Measurements from ENCODE around the gene GALM. TPM values are rescaled to one million over a fixed set of nuclear protein-coding genes. Genes with fewer than 3 reads are reported as not detected.

Gene GALM
- total RNA-seq, 4 donors from 2014 or later: 6.2 to 104 (median 14.8) TPM

DNA sequence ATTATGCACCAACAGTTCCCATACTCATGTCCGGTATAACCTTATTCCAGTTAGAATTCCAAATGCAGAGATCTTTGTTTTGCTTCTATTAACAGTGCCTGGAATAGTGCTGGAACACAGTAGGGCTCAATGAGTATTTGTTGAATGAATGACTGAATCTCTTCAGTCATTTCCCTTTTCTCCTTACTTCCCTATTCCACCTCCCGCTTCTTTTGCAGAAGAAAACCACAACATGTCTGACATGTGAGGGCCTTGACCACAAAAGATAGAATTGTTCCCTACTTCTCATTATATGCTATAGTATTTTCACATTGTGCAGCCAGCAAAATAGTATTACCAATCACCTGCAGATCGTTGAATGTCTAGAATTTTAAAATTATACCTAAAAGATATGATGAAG, 43.7 kb upstream of the GALM start:
- H3K27me3 ChIP-seq: no peaks in the 10 kb centered on the region
- intact Hi-C loops (cut with DNase I; ENCODE audit: low total_unique reads): no loop called here
- no peaks in the 10 kb centered on the region for H3K9me3 ChIP-seq
- DNase-seq: no peak
- no peak overlapping the region for H3K27ac ChIP-seq
- TF ChIP-seq, protein P1, sequence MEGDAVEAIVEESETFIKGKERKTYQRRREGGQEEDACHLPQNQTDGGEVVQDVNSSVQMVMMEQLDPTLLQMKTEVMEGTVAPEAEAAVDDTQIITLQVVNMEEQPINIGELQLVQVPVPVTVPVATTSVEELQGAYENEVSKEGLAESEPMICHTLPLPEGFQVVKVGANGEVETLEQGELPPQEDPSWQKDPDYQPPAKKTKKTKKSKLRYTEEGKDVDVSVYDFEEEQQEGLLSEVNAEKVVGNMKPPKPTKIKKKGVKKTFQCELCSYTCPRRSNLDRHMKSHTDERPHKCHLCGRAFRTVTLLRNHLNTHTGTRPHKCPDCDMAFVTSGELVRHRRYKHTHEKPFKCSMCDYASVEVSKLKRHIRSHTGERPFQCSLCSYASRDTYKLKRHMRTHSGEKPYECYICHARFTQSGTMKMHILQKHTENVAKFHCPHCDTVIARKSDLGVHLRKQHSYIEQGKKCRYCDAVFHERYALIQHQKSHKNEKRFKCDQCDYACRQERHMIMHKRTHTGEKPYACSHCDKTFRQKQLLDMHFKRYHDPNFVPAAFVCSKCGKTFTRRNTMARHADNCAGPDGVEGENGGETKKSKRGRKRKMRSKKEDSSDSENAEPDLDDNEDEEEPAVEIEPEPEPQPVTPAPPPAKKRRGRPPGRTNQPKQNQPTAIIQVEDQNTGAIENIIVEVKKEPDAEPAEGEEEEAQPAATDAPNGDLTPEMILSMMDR (IDR thresholded peaks at IDR 0.05): no peak
- TF ChIP-seq POLR2A (IDR thresholded peaks at IDR 0.05): no peak
- no peaks in the 10 kb centered on the region for H3K36me3 ChIP-seq
- no peak overlapping the region for H3K4me3 ChIP-seq
- no peaks in the 10 kb centered on the region for H3K4me1 ChIP-seq

DNA sequence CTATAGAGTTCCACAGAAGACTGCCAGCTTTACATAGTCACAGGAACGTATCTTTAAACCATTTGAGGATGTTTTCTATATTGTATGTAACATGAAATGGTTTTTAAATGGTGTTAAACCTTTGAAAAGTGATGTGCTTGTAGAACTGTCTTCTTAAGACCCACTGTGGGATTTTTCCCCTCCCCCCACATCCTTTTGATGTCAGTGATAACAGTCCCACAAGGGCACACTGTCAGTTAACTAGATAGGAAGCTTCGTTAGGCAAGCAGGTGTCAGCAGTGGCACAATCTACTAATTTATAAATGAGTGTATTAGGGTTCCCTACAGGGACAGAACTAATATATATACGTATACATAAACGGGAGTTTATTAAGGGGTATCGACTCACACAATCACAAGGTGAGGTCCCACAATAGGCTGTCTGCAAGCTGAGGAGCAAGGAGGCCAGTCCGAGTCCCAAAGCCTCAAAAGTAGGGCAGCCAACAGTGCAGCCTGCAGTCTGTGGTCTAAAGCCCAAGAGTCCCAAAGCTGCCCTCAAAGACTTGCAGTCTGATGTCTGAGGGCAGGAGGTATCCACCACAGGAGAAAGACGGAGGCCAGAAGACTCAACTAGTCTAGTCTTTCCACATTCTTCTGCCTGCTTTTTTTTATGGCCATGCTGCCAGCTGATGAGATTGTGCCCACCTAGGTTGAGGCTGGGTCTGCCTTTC, 39.4 kb upstream of the GALM start:
- intact Hi-C loops (cut with DNase I; ENCODE audit: low total_unique reads): no loop called here
- DNase-seq: no peak
- TF ChIP-seq, protein P1 (IDR thresholded peaks at IDR 0.05): no peak
- TF ChIP-seq POLR2A (IDR thresholded peaks at IDR 0.05): no peak
- Histone ChIP-seq H3K27ac (no peak overlapping the region), H3K4me3 (no peak overlapping the region), H3K27me3 (no peaks in the 10 kb centered on the region), H3K9me3 (no peaks in the 10 kb centered on the region), H3K4me1 (no peaks in the 10 kb centered on the region), H3K36me3 (no peaks in the 10 kb centered on the region)

DNA sequence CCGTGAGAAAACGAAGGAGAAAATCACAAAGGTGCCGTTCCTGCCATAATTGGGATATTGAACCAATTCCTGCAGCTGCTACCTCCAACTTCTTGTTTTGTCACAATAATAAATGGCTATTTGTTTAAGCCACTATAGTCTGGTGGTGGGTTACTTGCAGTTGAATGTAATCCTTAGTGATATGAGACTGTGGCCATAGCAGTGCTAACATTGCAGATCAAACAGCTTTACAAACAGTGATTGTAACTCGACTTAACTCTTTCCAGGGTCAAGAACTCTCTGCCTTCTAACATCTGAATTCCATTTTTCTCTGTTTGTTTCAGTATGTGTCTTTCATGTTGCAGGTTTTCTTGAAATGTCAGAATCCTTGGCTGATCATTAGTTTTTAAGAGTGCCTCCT, 38.5 kb upstream of the GALM start:
- no peak overlapping the region for H3K4me3 ChIP-seq
- no peak for DNase-seq
- intact Hi-C loops (cut with DNase I; ENCODE audit: low total_unique reads): no loop called here
- no peaks in the 10 kb centered on the region for H3K27me3 ChIP-seq
- no peaks in the 10 kb centered on the region for H3K4me1 ChIP-seq
- H3K36me3 ChIP-seq: no peaks in the 10 kb centered on the region
- no peak overlapping the region for H3K27ac ChIP-seq
- TF ChIP-seq POLR2A (IDR thresholded peaks at IDR 0.05): no peak
- TF ChIP-seq, protein P1 (IDR thresholded peaks at IDR 0.05): no peak
- H3K9me3 ChIP-seq: no peaks in the 10 kb centered on the region

- intact Hi-C loops (cut with DNase I; ENCODE audit: low total_unique reads): no loop called here
- Histone ChIP-seq H3K27me3 (no peaks in the 10 kb centered on the region), H3K27ac (no peak overlapping the region), H3K4me3 (no peak overlapping the region), H3K4me1 (no peaks in the 10 kb centered on the region), H3K9me3 (no peaks in the 10 kb centered on the region), H3K36me3 (no peaks in the 10 kb centered on the region)
- no peak for TF ChIP-seq POLR2A (IDR thresholded peaks at IDR 0.05)
- TF ChIP-seq, protein P1 (IDR thresholded peaks at IDR 0.05): no peak
- DNase-seq: no peak
Observed at GRCh38 chr2:38629684-38630083, 36.2 kb upstream of the GALM start.

DNA sequence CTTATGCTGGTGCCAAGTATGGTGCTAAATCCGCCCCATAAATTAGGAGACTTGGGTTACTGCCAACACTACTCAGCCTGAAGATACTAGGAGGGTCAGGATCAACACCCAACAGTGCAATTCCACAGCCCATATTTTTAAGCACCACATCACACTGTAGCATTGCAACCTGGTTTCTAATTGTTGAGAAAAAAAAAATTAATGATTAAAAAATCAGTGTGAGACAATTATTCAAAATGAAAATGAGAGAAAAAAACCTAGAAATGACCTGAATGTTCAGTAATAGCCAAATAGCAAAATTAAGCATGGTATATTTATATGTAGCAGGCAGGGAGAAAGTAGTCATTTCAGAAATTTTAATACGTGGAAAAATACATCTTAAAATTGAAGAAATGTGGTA, 33.9 kb upstream of the GALM start:
- TF ChIP-seq POLR2A (IDR thresholded peaks at IDR 0.05): no peak
- TF ChIP-seq, protein P1 (IDR thresholded peaks at IDR 0.05): no peak
- H3K9me3 ChIP-seq: no peaks in the 10 kb centered on the region
- H3K4me3 ChIP-seq: no peak overlapping the region
- intact Hi-C loops (cut with DNase I; ENCODE audit: low total_unique reads): no loop called here
- H3K36me3 ChIP-seq: no peaks in the 10 kb centered on the region
- H3K27ac ChIP-seq: no peak overlapping the region
- no peaks in the 10 kb centered on the region for H3K4me1 ChIP-seq
- H3K27me3 ChIP-seq: no peaks in the 10 kb centered on the region
- DNase-seq: no peak

Data from uterus (tissue), 4 donors.